GM21423 (cell line): ENCODE results near the gene GRB10.

Experiments
- ATAC-seq: cut with Tn5 transposase; IDR thresholded peaks from one replicate; pipeline ENCODE4 v1.9.1; 2021; ENCODE audit warnings: mild to moderate bottlenecking, moderate library complexity; ENCODE audit not compliant: unreplicated experiment

The GRB10 gene

DNA sequence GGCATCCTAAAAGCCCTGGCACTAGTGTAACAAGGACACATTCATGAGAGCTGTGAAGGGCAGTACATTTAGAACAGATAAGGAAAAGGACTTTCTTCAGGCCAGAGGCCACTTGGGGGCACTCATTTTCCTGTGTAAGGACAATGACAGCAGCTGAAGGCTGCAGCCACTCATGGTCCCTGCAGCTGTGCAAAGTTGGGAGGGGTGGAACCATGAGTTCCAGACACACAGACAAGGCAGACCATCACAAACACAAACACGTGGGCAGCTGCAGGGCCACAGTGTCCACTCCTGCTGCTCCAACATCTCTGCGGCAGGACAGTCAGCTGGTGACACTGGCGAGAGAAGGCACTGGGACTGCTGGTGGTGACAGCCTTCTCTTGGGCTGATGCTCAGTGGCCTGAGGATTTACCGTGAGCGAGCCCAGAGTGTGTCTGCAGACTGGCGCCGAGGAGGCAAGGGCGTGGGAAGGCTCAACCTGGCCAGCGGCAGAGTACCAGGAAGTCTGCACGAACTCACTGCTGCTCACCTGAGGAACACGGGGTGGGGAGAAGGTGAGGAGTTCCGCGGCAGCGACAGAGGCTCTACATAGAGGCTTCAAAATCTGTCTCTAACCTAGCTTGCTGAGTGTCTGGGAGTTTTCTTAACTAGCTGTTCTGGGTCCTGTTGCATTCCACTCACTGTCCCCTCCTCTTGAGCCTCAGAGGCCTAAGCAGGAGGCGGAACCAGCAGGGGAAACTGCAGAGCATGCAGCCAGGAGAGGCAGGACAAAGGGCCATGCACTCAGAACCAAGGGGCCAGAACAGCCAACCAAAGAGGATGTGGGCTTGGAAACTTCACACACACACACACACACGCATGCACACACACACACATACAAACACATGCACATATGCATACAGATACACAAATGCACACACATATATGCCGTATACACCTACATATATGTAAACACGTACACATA lies 141.0 kb downstream of the GRB10 start:
- ATAC-seq: no peak

DNA sequence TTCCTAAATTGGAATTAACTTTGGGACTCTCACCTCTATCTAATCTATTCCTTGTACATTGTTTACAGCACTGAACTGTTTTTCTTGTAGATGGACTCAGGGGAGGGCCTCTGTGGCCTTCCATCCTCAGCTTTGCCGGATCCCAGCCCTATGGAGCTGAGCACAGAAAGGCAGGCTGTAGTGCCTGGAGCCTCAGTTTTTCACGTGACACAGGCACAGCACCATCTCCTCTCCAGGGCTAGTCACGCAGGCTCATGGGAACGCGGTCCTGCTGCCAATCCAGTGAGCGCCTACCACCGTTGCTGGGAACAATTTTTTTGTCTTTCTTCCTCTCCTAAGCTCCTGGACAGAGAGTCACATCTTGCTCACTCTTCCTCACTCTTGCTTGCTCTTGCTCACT lies 141.9 kb downstream of the GRB10 start:
- no peak for ATAC-seq

DNA sequence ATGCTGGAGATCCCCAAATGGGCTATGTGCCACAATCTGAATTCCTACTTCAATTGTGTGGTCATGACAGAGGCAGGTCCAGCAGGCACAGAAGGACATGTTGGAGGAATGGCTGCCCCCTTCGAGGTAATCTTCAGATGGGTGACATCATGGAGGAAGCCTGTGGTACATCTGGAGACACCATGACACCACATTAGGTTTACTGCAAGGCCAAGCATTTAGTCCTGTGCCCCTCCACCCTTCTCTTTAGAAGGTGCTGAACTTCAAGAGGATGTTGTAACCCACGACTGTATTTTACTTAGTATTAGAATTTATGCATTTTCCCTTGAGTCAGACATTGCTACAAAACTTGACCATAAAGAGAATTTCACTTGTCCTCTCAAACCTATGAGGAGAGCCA lies 142.4 kb downstream of the GRB10 start:
- no peak for ATAC-seq

GRCh38 chr7:50637725-50638643 lies 144.7 kb downstream of the GRB10 start:
- no peak for ATAC-seq

DNA sequence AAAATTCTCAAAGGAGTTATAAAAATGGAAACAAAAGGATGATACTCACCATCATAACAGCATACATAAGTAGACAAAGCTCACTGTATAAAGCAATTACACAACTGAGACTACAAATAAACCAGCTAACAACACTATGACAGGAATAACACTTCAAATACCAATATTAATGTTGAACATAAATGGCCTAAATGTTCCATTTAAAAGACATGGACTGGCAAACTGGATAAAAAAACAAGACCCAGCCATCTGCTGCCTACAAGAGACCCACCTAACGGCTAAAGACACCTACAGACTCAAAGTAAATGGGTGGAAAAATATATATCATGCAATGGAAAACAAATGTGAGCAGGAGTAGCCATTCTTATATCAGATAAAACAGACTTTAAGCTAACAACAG lies 148.3 kb downstream of the GRB10 start:
- no peak for ATAC-seq

- no peak for ATAC-seq
Observed at GRCh38 chr7:50633414-50633710, 149.3 kb downstream of the GRB10 start.

DNA sequence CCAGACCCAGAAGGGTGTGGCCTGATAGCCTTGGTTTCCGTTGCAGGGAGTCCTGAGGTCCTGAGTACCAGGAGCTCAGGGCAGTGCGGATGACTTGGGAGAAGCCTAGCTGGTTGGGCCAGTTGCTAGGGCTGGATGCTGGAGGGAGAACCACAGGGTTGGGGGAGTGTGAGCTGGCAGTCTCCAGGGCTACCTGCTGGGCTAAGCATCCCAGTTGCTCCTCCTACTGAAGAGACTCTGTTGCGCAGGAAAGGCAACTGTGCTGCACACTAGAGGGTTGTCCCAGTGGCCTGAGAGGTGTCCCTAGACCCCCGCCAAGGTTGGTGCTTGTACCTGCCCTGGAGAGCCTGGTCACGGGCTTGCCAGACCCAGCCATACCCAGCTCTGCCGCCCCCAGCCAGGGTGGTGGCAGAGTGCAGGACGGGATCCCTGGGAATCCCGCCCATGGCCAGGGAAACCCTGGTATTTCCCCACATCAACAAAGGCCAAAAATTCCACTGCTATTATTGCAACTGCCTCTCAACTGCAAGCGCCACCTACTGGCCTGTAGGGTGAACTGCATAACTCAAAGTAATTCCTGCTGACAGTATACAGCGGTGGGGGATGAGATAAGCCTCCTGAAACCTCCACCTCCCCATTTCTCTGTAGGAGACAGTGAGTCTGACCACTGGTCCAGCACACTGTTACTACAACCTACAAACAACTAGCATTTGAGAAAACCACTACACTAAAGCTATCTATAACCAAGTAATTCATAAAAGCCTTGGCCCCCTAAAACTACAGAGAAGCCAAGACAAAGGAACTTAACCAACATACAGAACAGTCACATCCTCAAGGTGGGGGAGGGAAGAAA lies 149.9 kb downstream of the GRB10 start:
- ATAC-seq: peak; percentile 83

- ATAC-seq: no peak
Observed at GRCh38 chr7:50631639-50632038, 151.1 kb downstream of the GRB10 start.

DNA sequence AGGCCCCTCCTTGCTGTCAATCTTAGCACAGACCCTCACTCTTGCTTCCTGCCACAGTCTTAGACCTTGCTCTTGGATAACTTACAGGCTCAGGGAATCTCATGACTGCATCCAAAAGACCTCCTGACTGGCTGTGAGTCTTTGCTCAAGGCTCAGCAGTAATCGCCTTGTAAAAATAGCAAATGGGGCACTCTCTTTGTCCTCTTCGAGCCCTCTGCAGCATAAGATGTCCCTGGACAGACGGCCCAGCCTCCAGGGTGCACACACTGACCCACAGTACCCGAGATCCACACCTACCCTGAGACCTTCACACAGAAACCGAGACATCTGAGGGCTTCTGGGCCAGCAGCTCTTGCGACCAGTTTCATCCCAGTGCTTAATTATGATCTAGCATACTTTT lies 151.6 kb downstream of the GRB10 start:
- ATAC-seq: no peak

DNA sequence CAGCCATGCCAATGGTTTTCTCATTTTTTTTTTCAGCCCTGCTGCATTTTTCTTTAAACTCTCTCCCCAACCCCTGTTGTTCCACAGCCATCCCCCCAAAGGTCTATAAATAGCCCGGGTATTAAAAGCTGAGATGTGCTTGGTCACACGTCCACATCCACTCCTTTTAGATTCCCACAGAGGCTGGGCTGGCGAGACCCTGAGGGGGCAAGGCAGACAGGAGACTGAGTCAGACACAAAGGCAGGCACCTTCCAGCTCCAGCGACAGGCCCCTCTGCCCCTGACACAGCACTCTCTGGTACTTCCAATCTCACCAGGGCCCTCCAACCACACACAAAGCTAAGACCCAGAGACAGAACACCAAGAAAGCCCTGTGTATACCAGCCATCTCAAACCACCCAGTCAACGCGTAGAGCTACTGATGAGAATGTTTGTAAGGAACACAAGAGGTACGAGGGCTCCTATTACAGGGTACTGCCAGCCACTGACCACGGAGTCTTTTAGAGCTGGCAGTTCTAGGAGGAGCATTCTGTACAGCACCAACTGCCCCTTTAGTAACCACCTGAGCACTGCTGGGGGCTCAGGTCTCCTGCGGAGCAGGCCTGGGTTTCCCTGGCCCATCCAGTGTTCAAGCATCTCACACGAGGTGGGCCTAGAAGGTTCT lies 153.3 kb downstream of the GRB10 start:
- ATAC-seq: no peak

- ATAC-seq: no peak
Observed at GRCh38 chr7:50628434-50629084, 154.1 kb downstream of the GRB10 start.

GRCh38 chr7:50627824-50628361 lies 154.8 kb downstream of the GRB10 start:
- no peak for ATAC-seq

DNA sequence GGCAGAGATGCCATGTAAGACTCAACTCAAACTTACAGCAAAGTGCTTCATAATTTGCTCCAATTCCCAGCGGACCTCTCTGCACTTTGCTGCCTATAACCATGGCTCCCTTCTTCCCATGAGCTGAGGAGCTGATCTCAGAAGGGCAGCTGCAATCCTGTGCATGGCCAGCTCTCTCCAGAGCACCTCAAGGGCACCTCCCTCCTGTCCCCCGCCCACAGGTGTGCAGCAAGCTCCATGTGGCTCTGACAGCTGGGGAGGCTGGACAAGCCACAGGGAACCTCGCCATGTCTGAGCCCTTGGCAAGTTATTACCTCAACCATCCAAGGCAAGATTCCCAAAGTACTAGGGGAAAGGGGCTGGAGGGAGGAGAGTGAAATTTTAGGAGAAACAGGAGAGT lies 156.4 kb downstream of the GRB10 start:
- no peak for ATAC-seq

DNA sequence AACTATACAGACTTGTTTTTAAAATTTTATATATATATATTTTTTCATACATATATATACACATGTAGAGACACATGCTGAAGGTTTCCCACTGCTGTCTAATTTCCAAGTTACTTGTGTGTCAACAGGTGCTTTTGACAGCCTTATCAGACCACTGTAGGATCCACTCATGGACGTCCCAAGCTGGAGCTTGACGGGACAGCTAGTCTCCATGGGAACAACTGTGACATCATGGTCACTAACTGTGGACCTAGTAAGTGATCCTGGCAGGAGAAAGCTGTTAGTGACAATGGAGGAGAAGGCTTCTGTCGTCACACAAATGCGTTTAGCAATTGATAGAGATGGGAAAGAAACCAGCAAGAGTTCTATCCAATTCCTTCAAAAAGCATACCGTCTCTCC lies 157.3 kb downstream of the GRB10 start:
- ATAC-seq: no peak

DNA sequence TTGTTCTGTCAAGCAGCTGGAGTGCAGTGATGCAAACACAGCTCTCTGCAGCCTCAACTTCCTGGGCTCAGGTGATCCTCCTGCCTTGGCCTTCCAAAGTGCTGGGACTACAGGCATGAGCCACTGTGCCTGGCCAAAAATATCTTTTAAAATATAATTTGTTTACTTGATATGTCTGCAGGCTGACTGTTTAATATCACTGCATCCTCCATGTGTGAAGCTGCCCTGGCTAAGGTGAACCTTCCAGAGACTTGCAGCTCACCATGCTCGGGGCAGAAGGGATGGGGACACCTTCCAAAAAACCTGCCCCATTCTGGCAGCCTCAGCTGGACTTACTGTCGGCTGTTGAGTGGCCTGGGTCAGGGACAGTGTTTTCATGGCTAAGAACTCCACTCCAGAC lies 159.9 kb downstream of the GRB10 start:
- no peak for ATAC-seq

- no peak for ATAC-seq
Observed at GRCh38 chr7:50621973-50622490, 160.7 kb downstream of the GRB10 start.

- ATAC-seq: no peak
Observed at GRCh38 chr7:50621206-50621605, 161.5 kb downstream of the GRB10 start.

DNA sequence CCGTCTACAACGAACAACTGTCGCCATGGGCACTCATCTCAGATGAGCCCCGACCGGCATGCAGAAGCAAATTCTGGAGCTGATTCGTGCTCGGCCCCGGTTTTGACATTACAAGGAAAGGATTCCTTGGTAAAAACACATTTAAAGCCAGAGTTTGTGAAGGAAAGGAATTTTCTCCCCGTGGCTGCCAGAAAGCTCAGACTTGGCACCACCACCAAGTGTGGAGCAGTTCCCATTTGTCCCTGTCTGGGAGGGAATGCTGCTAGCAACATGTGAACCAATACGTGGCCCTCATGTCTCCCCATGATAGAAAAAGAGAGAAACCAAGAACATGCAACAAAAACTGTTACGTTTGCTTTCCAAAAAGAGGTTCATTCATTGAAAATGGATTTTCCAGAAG lies 162.3 kb downstream of the GRB10 start:
- no peak for ATAC-seq

DNA sequence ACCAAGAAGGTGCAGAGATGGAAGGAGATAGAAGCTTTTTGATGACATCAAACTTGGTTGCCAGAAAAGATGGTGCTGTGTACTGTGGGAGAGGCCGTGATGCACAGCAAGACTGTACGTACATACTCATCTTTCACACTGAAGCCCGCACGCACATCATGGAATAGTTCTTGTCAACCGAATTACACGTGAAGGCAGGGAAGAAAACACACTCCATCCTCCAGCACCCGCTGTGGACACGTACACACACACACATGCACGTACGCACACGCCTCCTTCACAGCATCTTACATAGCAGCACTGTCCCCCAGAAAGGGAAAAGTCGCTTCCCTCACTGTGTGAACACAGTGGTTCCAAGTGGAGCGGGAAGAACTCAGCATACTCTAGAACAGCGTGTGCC lies 163.0 kb downstream of the GRB10 start:
- ATAC-seq: no peak
